Caco-2 (cell line): Measurements from ENCODE around the gene GOLM1. TPM values are rescaled to one million over a fixed set of nuclear protein-coding genes. Genes with fewer than 3 reads are reported as not detected.

ENCODE experiments used
- BruUV-seq: library from RNA; stranded (reverse); fragments of 400-500 nt; replicated peaks from 2 replicates; lab custom pipeline; 2021; lab: Mats Ljungman, UMichigan
- CTCF ChIA-PET: fragments of 300-600 bp; sonication (Branson Sonifier 250); formaldehyde crosslinking; loops from one replicate; lab custom pipeline; 2022; ENCODE audit warnings: antibody characterized with exemption; lab: Charles Lee
- POLR2A ChIA-PET: fragments of 300-600 bp; sonication (Branson Sonifier 250); formaldehyde crosslinking; loops from one replicate; lab custom pipeline; 2022; ENCODE audit warnings: antibody characterized with exemption; lab: Charles Lee
- DNase-seq, 2 experiments: peaks; one replicate each; pipeline versions ENCODE4 v3.0.0 to v3.0.0-alpha.2; 2020 to 2022
- H3K27me3 ChIP-seq: replicated peaks from 2 replicates; pipeline ENCODE4 v1.6.0; 2011; ENCODE audit warnings: low read length; ENCODE audit not compliant: control insufficient read depth, insufficient read depth
- H3K36me3 ChIP-seq: 2 replicates; pipeline ENCODE4 v1.5.1; 2011; ENCODE audit warnings: low read length; ENCODE audit not compliant: control insufficient read depth, insufficient read depth
- H3K4me1 ChIP-seq: fragments of 250-450 bp; sonication (Bioruptor Pico); 2 replicates; pipeline ENCODE4 v1.5.1; 2020; ENCODE audit warnings: mild to moderate bottlenecking
- H3K4me3 ChIP-seq: 2 replicates; pipeline ENCODE4 v1.5.1; 2011; ENCODE audit warnings: low read depth, mild to moderate bottlenecking, control low read depth, low read length
- H3K9me3 ChIP-seq: fragments of 250-450 bp; sonication (Bioruptor Pico); 2 replicates; pipeline ENCODE4 v1.5.1; 2020; ENCODE audit warnings: mild to moderate bottlenecking, moderate library complexity
- H3K27ac Mint-ChIP-seq: one replicate; pipeline ENCODE4 v1.8.0; 2022; ENCODE audit warnings: mixed read lengths; ENCODE audit not compliant: unreplicated experiment
- H3K27me3 Mint-ChIP-seq: one replicate; pipeline ENCODE4 v1.8.0; 2022; ENCODE audit warnings: mixed read lengths; ENCODE audit not compliant: insufficient read depth, unreplicated experiment
- H3K36me3 Mint-ChIP-seq: one replicate; pipeline ENCODE4 v1.8.0; 2022; ENCODE audit warnings: mild to moderate bottlenecking, mixed read lengths; ENCODE audit not compliant: insufficient read depth, unreplicated experiment
- H3K4me1 Mint-ChIP-seq: one replicate; pipeline ENCODE4 v1.8.0; 2022; ENCODE audit warnings: low read depth, mixed read lengths; ENCODE audit not compliant: unreplicated experiment
- H3K4me3 Mint-ChIP-seq: one replicate; pipeline ENCODE4 v1.8.0; 2022; ENCODE audit warnings: mild to moderate bottlenecking, moderate library complexity, mixed read lengths; ENCODE audit not compliant: unreplicated experiment
- H3K9me3 Mint-ChIP-seq: one replicate; pipeline ENCODE4 v1.8.0; 2022; ENCODE audit warnings: mixed read lengths; ENCODE audit not compliant: unreplicated experiment
- CTCF ChIP-seq, 2 experiments: fragments of 200-600 bp in 1 of 2; IDR thresholded peaks; 1 replicate in 1 of 2; 2 replicates in 1 of 2; pipeline versions ENCODE4 v1.5.1 to v1.8.0; 2011 to 2022; ENCODE audit warnings: antibody characterized with exemption in 1 of 2, control low read depth in 1 of 2, inconsistent platforms in 1 of 2, low read depth in 1 of 2, low read length in 1 of 2, mild to moderate bottlenecking in 1 of 2, moderate library complexity in 1 of 2; ENCODE audit not compliant: insufficient read depth in 1 of 2, severe bottlenecking in 1 of 2, unreplicated experiment in 1 of 2
- intact Hi-C: fragments of 100-400 bp; cut with micrococcal nuclease; formaldehyde crosslinking; loops from one replicate; pipeline ENCODE4 v1.10.0; 2022; ENCODE audit not compliant: unreplicated experiment
- total RNA-seq: library from RNA; stranded (reverse); gene quantifications from 2 replicates; pipeline ENCODE4 v1.2.3, GENCODE V29; 2022

GOLM1 gene
- total RNA-seq, 1 experiment from 2014 or later = 53.6 TPM

- intact Hi-C loops = no loop called here
- no peaks in the 10 kb centered on the region for H3K36me3 Mint-ChIP-seq
Observed at GRCh38 chr9:86122311-86122710, 23.0 kb upstream of the GOLM1 start.

GRCh38 chr9:86119457-86119856 lies 20.1 kb upstream of the GOLM1 start:
- H3K4me1 Mint-ChIP-seq = no peaks in the 10 kb centered on the region
- no peak overlapping the region for H3K27ac Mint-ChIP-seq
- no peaks in the 10 kb centered on the region for H3K36me3 Mint-ChIP-seq
- no peaks in the 10 kb centered on the region for H3K9me3 Mint-ChIP-seq
- BruUV-seq = no TSS peak
- H3K4me3 Mint-ChIP-seq = no peak overlapping the region
- no peak for DNase-seq
- H3K4me1 ChIP-seq = no peaks in the 10 kb centered on the region
- H3K27me3 ChIP-seq = no peaks in the 10 kb centered on the region
- no peaks in the 10 kb centered on the region for H3K27me3 Mint-ChIP-seq
- no peaks in the 10 kb centered on the region for H3K36me3 ChIP-seq
- intact Hi-C loops = no loop called here
- ChIA-PET CTCF (no interaction called here), POLR2A (no interaction called here)
- no peak for TF ChIP-seq CTCF (IDR thresholded peaks at IDR 0.05; ENCODE audit: insufficient read depth in 1 of 2, low read depth in 1 of 2, low read length in 1 of 2, severe bottlenecking in 1 of 2, unreplicated experiment in 1 of 2)
- no peaks in the 10 kb centered on the region for H3K9me3 ChIP-seq
- H3K4me3 ChIP-seq = no peak overlapping the region

More at GRCh38 chr9:86122311-86122710, 23.0 kb upstream of the GOLM1 start:
- DNase-seq = peak in 1 of 2 experiments; percentile 3
- ChIA-PET POLR2A (no interaction called here), CTCF (no interaction called here)
- no peaks in the 10 kb centered on the region for H3K36me3 ChIP-seq
- no TSS peak for BruUV-seq
- H3K27me3 Mint-ChIP-seq = no peaks in the 10 kb centered on the region
- 0 out of 2 replicates have a peak, but pooled peaks cover 7% of the 10 kb centered on the region for H3K4me1 ChIP-seq
- no peak overlapping the region for H3K27ac Mint-ChIP-seq
- no peak overlapping the region for H3K4me3 Mint-ChIP-seq
- H3K27me3 ChIP-seq = no peaks in the 10 kb centered on the region
- no peaks in the 10 kb centered on the region for H3K9me3 ChIP-seq
- no peaks in the 10 kb centered on the region for H3K9me3 Mint-ChIP-seq
- H3K4me3 ChIP-seq = no peak overlapping the region
- no peaks in the 10 kb centered on the region for H3K4me1 Mint-ChIP-seq
- TF ChIP-seq CTCF (IDR thresholded peaks at IDR 0.05; ENCODE audit: insufficient read depth in 1 of 2, low read depth in 1 of 2, low read length in 1 of 2, severe bottlenecking in 1 of 2, unreplicated experiment in 1 of 2) = peak in 1 of 2 experiments; percentile 12

GRCh38 chr9:86116425-86116824 lies 17.1 kb upstream of the GOLM1 start:
- intact Hi-C loops = no loop called here
- no peak for DNase-seq
- ChIA-PET CTCF (no interaction called here), POLR2A (no interaction called here)
- H3K4me1 ChIP-seq = no peaks in the 10 kb centered on the region
- no peak overlapping the region for H3K4me3 ChIP-seq
- no peaks in the 10 kb centered on the region for H3K9me3 Mint-ChIP-seq
- H3K27me3 Mint-ChIP-seq = no peaks in the 10 kb centered on the region
- H3K9me3 ChIP-seq = no peaks in the 10 kb centered on the region
- no peak overlapping the region for H3K4me3 Mint-ChIP-seq
- H3K27me3 ChIP-seq = no peaks in the 10 kb centered on the region
- no peaks in the 10 kb centered on the region for H3K36me3 ChIP-seq
- BruUV-seq = no TSS peak
- H3K27ac Mint-ChIP-seq = no peak overlapping the region
- no peak for TF ChIP-seq CTCF (IDR thresholded peaks at IDR 0.05; ENCODE audit: insufficient read depth in 1 of 2, low read depth in 1 of 2, low read length in 1 of 2, severe bottlenecking in 1 of 2, unreplicated experiment in 1 of 2)
- H3K4me1 Mint-ChIP-seq = no peaks in the 10 kb centered on the region
- no peaks in the 10 kb centered on the region for H3K36me3 Mint-ChIP-seq
